Measurements from ENCODE around the gene NPC1.

NPC1 gene

DNA sequence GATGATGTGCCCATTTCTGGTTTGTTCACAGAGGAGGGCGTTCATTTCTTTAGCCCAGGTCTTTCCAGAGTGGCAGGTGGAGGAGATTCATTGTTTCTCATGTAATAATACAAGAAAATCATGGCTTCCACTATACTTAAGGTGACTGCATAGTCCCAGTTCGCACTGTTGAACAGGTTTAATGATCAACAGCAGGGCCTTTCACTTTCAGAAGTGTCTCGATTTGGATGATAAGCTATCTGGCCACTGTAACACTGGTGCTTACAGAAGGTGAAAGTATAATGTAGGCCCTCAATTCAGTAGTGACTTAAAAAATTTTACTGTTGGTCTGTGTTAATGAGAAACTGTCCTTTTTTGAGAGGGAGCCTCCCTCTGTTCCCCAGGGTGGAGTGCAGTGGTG is 81.6 kb downstream of the NPC1 start:
- no peak for DNase-seq (ENCODE audit: low read depth)
- no peak overlapping the region for H3K4me3 ChIP-seq (ENCODE audit: control insufficient read depth, low read depth, low read length)
- TF ChIP-seq, protein P1, sequence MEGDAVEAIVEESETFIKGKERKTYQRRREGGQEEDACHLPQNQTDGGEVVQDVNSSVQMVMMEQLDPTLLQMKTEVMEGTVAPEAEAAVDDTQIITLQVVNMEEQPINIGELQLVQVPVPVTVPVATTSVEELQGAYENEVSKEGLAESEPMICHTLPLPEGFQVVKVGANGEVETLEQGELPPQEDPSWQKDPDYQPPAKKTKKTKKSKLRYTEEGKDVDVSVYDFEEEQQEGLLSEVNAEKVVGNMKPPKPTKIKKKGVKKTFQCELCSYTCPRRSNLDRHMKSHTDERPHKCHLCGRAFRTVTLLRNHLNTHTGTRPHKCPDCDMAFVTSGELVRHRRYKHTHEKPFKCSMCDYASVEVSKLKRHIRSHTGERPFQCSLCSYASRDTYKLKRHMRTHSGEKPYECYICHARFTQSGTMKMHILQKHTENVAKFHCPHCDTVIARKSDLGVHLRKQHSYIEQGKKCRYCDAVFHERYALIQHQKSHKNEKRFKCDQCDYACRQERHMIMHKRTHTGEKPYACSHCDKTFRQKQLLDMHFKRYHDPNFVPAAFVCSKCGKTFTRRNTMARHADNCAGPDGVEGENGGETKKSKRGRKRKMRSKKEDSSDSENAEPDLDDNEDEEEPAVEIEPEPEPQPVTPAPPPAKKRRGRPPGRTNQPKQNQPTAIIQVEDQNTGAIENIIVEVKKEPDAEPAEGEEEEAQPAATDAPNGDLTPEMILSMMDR (conservative IDR thresholded peaks at IDR 0.05; ENCODE audit: control insufficient read depth, insufficient read depth, low read depth, low read length): no peak

DNA sequence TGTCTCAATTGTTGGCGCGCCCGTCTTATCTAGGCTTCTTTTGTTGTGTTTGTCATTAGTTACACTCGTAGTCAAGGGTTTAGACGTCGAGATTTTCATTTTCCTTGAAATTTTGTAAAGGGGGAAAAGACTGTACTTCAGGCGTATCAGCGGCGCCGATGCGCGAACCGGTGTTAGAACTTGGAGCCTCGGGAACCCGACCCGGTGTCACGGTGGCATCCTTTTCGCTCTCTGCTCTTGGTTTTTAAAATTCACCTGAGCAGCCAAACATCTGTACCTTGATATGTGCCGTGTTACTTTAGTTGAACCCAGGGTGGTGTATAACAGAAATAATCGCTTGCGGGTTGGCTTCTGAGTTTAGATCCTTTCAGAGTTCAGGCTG is 82.4 kb downstream of the NPC1 start:
- TF ChIP-seq, protein P1 (conservative IDR thresholded peaks at IDR 0.05; ENCODE audit: control insufficient read depth, insufficient read depth, low read depth, low read length): no peak
- no peak for DNase-seq (ENCODE audit: low read depth)
- peak overlapping the region; percentile 80 for H3K4me3 ChIP-seq (ENCODE audit: control insufficient read depth, low read depth, low read length)

DNA sequence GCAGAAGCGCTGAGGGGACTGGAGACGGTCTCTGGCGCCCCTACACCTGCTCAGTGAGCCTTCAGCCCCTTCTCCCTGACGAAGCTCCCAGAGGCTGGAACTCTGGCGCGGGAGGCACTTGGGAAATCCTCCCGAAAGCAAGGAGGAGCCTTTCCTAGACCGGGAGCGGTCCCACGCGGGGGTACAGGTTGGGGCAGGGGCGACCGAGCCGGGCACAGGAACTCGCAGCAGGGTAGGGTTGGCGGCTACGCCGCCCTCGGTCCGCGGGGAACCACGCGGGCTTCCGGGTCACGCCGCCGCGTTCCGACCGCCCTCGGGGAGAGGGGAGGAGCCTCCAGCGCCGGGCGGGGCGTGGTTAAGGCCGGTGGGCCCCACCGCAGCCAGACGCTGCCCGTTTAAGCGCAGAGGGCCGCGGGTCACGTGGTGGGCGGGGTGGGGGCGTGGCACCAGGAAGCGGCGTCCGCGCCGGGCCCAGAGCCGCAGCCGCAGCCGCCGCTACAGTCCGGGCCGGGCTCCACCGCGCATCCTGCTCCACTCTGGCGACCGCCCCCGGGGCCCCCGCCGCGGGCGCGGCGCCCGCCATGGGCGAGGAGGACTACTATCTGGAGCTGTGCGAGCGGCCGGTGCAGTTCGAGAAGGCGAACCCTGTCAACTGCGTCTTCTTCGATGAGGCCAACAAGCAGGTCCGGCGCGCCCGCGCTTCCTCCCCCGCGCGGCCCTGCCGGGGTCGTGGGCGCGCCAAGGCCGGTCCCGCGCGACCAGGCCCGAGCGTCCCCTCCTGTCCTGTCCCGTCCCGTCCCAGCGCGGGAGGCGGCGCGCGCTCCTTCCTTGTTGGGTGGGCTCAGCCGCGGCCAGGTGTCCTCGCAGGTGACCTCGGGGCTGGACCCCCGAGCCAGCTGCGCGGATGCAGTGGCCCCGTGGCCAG is 83.0 kb downstream of the NPC1 start, which contains the start of gene RMC1:
Gene RMC1 (plus strand): TSS at position 474 of the 925 bp plus-strand sequence. CDS start 108 bp downstream, at position 582.
- DNase-seq (ENCODE audit: low read depth): peak; percentile 87
- peak within 1 kb of the TSS; percentile 80 for H3K4me3 ChIP-seq (ENCODE audit: control insufficient read depth, low read depth, low read length)
- TF ChIP-seq, protein P1 (conservative IDR thresholded peaks at IDR 0.05; ENCODE audit: control insufficient read depth, insufficient read depth, low read depth, low read length): no peak

GRCh38 chr18:23502516-23503037 is 83.7 kb downstream of the NPC1 start:
- no peak for DNase-seq (ENCODE audit: low read depth)
- H3K4me3 ChIP-seq (ENCODE audit: control insufficient read depth, low read depth, low read length): peak overlapping the region; percentile 71
- TF ChIP-seq, protein P1 (conservative IDR thresholded peaks at IDR 0.05; ENCODE audit: control insufficient read depth, insufficient read depth, low read depth, low read length): no peak

DNA sequence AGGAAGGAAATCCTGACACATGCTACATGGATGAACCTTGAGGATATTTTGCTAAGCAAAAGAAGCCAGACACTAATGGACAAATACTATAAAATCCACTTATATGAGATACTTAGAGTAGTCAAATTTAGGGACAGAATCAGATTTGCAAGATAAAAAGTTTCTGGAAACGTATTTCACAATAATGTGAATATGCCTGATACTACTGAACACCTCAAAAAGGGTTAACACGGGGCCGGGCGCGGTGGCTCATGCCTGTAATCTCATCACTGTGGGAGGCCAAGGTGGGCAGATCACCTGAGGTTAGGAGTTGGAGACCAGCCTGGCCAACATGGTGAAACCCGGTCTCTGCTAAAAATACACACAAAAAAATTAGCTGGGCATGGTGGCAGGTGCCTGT is 84.7 kb downstream of the NPC1 start:
- TF ChIP-seq, protein P1 (conservative IDR thresholded peaks at IDR 0.05; ENCODE audit: control insufficient read depth, insufficient read depth, low read depth, low read length): no peak
- H3K4me3 ChIP-seq (ENCODE audit: control insufficient read depth, low read depth, low read length): no peak overlapping the region
- no peak for DNase-seq (ENCODE audit: low read depth)

DNA sequence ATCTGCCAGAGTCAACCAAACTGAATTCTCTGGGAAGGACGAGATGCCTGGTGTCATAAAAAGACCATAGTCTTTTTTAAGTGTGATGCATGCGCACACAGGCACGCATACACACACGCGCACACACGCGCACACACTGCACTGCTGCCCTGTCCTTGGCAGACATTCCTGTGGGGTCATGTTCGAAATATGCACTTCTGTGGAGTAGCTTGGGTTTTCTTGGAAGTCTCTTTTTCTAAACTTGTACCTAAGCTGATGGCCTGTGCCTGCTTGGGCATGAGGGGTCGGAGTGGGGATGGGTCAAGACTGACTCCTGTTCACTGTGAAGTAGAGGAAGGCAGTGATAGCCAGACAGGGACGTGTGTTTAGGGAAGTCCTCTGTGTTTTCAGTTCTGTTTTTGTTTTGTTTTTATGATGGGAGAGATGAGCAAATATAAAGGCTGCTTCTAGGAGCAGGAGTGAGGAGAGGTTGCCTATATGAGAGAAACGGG is 87.0 kb downstream of the NPC1 start:
- TF ChIP-seq, protein P1 (conservative IDR thresholded peaks at IDR 0.05; ENCODE audit: control insufficient read depth, insufficient read depth, low read depth, low read length): no peak
- DNase-seq (ENCODE audit: low read depth): peak; percentile 53
- no peak overlapping the region for H3K4me3 ChIP-seq (ENCODE audit: control insufficient read depth, low read depth, low read length)

All from fibroblast of mammary gland (primary cell).